ENCODE data around the gene NAA35. TPM values are rescaled to one million over a fixed set of nuclear protein-coding genes. Genes with fewer than 3 reads are reported as not detected.

The NAA35 gene
- total RNA-seq, 4 donors from 2014 or later, result 16.8 to 50.3 (median 24.8) TPM

GRCh38 chr9:86064220-86064619, 123.3 kb downstream of the NAA35 start:
- no peaks in the 10 kb centered on the region for H3K9me3 ChIP-seq
- TF ChIP-seq POLR2A (IDR thresholded peaks at IDR 0.05), result no peak
- no peak for TF ChIP-seq CTCF (IDR thresholded peaks at IDR 0.05)
- DNase-seq, result no peak
- H3K4me3 ChIP-seq, result no peak overlapping the region
- H3K27ac ChIP-seq, result no peak overlapping the region
- no peaks in the 10 kb centered on the region for H3K27me3 ChIP-seq
- peaks cover 0 to 9% (median 0%) of the 10 kb centered on the region in 4 donors for H3K4me1 ChIP-seq
- no peaks in the 10 kb centered on the region for H3K36me3 ChIP-seq

- Histone ChIP-seq H3K9me3 (no peaks in the 10 kb centered on the region), H3K4me1 (no peaks in the 10 kb centered on the region), H3K36me3 (peaks cover 0 to under 1% (median 0%) of the 10 kb centered on the region in 3 donors), H3K4me3 (no peak overlapping the region), H3K27ac (no peak overlapping the region), H3K27me3 (no peaks in the 10 kb centered on the region)
- no peak for TF ChIP-seq POLR2A (IDR thresholded peaks at IDR 0.05)
- no peak for TF ChIP-seq CTCF (IDR thresholded peaks at IDR 0.05)
- DNase-seq, result no peak
These were observed 128.4 kb downstream of the NAA35 start for GRCh38 chr9:86069206-86069869.

Other genes starting within 250 kb of the NAA35 start
- gene AGTPBP1, start 199.2 kb upstream of the NAA35 start, total RNA-seq, result 10 to 100 TPM in 3 of 4 donors, 1 to 10 TPM in 1; 9.1 to 42.9 (median 13.0) TPM
- 10 to 100 TPM; 52.7 to 59.7 (median 56.2) TPM for gene GOLM1, start 158.4 kb downstream of the NAA35 start, total RNA-seq

All from Peyer's patch (tissue), 4 donors.